HG02970 (cell line): ENCODE data around the gene HIRA.
A peak's percentile ranks its signal among the peaks of the same experiment; 100 is the strongest.
"Not testable (repeated sequence)": the region's sequence is repeated elsewhere in the genome, so short reads cannot be mapped to it uniquely, and the experiment has no call there.

Source experiments
- ATAC-seq: cut with Tn5 transposase; IDR thresholded peaks from one replicate; pipeline ENCODE4 v1.9.1; 2021; ENCODE audit warnings: mild to moderate bottlenecking, moderate library complexity, moderate number of reproducible peaks; ENCODE audit not compliant: unreplicated experiment, low FRiP score

Gene HIRA

GRCh38 chr22:19337137-19337536 lies 94.4 kb downstream of the HIRA start:
- no peak for ATAC-seq

DNA sequence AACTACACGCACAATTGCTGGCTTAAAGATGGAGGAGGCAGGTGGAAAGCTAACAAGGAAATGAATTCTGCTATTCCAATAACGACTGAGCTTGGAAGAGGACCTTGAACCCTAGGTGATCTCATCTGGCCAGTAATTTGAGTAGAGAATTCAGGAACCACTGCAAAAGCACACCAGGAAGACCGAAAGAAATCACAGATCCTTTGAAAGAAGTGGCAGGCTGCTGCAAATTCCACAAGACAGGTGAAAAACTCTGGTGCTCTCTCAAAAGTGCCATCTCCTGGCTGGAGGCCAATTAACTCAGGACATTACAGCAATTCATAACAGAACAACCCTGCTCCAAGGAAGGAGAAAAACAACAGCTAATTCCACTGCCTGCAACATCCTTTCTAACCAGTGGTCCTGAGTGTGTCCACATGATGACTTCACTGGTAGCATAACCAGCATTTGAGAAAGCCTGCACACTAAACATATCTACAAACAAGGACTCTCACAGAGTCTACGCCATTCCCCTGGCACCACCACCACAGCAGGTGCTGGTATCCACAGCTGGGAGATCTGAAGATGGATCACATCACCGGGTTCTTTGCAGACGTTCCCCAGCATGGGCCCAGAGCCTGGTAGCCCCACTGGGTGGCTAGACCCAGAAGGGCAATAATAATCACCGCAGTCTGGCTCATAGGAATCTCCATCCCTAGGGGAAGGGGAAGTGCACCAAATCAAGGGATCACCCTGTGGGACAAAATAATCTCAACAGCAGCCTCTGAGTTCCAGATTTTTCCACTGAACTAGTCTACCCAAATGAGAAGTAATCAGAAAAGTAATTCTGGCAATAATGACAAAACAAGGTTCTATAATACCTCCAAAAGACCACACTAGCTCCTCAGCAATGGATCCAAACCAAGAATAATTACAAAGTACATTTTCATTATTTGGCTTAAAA lies 95.1 kb downstream of the HIRA start:
- ATAC-seq = no peak

DNA sequence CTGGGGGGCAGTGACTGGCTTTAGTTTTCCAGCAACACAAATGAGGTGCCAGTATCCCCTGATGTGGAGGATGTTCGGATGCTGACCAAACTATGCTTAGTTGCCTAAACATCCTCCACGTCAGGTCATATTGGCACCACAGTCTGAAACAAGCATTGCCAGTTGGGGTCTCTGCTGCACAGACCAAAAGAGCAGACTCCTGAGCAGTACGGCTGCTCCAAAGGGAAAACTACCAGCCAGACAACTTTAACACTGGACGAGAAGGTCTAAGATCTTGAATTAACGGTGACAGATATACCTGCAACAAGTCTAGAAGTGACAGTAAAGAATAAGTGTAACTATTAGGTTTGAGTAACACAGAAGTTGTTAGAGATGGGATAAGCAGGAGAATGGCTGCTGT lies 99.6 kb downstream of the HIRA start:
- ATAC-seq = no peak

- ATAC-seq = no peak
These were observed 100.1 kb downstream of the HIRA start for GRCh38 chr22:19331474-19331873.

- no peak for ATAC-seq
These were observed 100.6 kb downstream of the HIRA start for GRCh38 chr22:19330865-19331418.

DNA sequence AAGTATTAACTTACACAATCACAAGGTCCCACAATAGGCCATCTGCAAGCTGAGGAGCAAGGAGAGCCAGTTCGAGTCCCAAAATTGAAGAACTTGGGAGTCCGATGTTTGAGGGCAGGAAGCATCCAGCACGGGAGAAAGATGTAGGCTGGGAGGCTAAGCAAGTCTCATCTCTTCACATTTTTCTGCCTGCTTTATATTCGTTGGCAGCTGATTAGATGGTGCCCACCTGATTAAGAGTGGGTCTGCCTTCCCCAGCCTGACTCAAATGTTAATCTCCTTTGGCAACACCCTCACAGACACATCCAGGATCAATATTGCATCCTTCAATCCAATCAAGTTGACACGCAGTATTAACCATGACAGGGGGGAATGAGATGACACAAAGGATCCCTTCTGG lies 101.3 kb downstream of the HIRA start:
- ATAC-seq = not testable (repeated sequence)

- ATAC-seq = no peak
These were observed 102.1 kb downstream of the HIRA start for GRCh38 chr22:19329454-19329853.

DNA sequence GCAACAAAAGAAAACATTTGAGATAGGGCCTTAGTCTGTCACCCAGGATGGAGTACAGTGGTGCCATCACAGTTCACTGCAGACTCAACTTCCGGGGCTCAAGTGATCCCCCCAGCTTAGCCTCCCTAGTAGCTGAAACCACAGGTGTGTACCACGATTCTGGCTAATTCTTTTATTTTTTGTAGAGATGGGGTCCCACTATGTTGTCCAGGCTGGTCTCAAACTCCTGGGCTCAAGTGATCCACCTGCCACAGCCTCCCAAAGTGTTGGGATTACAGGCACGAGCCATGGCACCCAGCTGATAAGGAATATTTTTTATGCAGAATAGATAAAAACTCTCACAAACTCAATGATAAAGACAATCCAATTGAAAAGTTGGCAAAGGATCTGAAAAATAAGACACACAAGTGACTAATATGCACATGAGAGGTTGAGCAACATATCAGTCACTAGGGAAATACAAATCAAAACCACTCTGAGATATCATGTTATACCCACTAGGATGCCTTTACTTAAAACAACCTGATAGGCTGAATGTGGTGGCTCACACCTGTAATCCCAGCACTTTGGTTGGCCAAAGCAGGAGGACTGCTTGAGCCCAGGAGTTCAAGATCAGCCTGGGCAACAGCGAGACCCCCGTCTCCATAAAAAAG lies 106.1 kb downstream of the HIRA start:
- ATAC-seq = no peak

DNA sequence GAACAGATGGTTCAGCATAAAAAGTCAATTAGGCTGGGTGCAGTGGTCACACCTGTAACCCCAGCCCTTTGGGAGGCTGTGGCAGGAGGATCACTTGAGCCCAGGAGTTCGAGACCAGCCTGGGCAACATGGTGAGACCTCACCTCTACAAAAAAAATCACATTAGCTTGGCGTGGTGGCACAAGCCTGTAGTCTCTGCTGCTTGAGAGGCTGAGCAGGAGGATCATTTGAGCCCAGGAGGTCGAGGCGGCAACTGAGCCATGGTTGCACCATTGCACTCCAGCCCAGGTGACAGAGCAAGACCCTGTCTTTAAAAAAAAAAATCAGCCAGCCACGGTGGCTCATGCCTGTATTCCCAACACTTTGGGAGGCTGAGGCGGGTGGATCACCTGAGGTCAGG lies 108.1 kb downstream of the HIRA start:
- not testable (repeated sequence) for ATAC-seq

- no peak for ATAC-seq
These were observed 109.8 kb downstream of the HIRA start for GRCh38 chr22:19321757-19322156.

GRCh38 chr22:19320136-19320535 lies 111.4 kb downstream of the HIRA start:
- ATAC-seq = not testable (repeated sequence)

- no peak for ATAC-seq
These were observed 112.3 kb downstream of the HIRA start for GRCh38 chr22:19319281-19319680.

DNA sequence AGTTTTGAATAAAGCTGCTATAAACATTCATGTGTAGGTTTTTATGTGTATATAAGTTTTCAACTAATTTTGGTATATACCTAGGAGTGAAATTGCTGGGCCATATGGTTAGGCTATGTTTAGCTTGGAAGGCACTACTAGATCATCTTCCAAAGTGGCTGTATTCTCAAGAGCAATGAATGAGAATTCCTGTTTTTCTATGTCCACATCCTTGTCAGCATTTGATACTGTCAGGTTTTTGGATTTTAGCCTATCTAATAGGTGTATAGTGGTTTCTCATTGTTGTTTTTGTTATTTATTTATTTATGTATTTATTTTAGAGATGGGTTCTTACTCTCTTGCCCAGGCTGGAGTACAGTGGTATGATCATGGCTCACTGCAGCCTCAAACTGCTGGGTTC lies 113.7 kb downstream of the HIRA start:
- ATAC-seq = no peak

- ATAC-seq = no peak
These were observed 123.7 kb downstream of the HIRA start for GRCh38 chr22:19307872-19308271.

DNA sequence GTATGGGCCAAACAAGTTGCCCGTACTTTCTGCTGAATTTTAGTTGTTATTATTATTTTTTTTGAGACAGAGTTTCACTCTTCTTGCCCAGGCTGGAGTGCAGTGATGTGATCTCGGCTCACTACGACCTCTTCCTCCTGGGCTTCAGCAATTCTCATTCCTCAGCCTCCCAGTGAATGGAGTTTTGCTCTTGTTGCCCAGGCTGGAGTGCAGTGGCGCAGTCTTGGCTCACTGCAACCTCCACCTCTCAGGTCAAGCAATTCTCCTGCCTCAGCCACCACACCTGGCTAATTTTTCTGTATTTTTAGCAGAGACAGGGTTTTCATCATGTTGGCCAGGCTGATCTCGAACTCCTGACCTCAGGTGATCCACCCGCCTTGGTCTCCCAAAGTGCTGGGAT lies 125.0 kb downstream of the HIRA start:
- ATAC-seq = not testable (repeated sequence)

GRCh38 chr22:19304547-19304946 lies 127.0 kb downstream of the HIRA start:
- no peak for ATAC-seq

- no peak for ATAC-seq
These were observed 127.7 kb downstream of the HIRA start for GRCh38 chr22:19303785-19304184.

DNA sequence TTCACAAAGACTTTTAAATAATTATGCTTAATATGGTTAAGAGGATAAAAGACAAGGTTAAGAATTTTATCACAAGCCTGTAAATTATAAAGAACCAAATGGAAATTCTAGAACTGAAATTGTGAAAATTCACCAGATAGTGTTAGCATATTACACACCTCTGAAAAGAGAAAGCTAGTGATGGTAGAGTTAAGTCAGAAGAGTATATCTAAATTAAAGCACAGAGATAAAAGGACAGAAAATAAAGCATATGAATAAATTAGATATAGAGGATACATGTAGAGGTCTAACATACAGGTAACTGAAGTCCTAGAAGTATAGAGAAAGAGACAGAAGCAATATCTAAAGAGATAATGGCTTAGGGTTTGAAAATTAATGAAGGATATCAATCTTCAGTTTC lies 135.8 kb downstream of the HIRA start:
- no peak for ATAC-seq

- no peak for ATAC-seq
These were observed 138.9 kb downstream of the HIRA start for GRCh38 chr22:19292458-19293230.

DNA sequence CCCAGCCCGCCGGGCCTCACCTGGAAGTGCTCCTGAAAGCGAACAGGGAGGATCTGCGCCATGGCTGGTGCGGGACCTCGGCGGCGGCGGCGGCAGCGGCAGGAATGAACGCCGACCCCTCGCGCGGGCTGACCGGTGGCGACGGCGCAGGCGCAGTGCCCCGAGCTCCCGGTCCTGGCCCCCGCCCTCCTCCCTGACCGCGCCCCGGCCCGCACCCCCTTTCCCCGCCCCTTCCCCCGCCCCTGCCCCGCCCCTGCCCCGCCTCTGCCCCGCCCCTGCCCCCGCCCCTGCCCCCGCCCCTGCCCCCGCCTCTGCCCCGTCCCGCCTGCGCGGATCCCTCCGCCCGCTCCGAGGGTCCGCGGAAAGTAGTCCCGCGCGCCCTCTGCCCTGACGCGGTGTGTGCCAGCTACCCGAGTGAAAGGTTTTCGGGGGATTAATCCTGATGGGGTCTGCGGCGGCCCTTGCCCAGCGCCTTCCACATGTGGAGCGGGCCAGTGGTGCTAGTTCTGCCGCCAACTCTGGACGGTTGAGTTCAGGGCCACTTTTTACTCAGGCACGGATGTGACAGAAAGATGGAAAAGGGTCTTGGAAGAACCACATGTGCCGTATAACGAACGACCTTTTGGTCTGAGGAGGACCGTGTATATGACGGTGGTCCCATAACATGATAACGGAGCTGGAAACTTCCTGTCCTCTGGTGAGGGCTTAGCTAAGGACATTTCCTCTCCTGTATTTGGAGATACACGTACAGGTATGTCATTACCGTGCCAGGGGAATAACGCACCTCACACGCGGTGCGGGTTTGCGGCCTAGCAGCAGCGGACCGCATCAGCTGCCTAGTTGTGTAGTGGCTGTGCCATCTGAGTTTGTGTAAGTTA lies 139.7 kb downstream of the HIRA start, which contains the start of gene CLTCL1:
CLTCL1 (minus strand) TSS at position 140 of the 878 bp plus-strand sequence; CDS start at position 62, 78 bp downstream.
- peak; percentile 67 for ATAC-seq
